Body of pancreas (tissue), 4 donors: ENCODE results near the gene RAB17. TPM values are rescaled to one million over a fixed set of nuclear protein-coding genes. Genes with fewer than 3 reads are reported as not detected.
A peak's percentile ranks its signal among the peaks of the same experiment; 100 is the strongest.

Experiments
- ATAC-seq: fragments of 150-250 bp; one replicate; pipeline ENCODE4 v1.9.1; 2016
- DNase-seq, 4 donors: peaks; one replicate each; pipeline ENCODE4 v3.0.0-alpha.2; 2019
- H3K27ac ChIP-seq, 4 donors: fragments of 200-600 bp; sonication (generic); 1 replicate in 3 of 4; 2 replicates in 1 of 4; pipeline versions ENCODE4 v1.5.1 to v1.6.1; 2016 to 2019; ENCODE audit warnings: mild to moderate bottlenecking in 1 of 4, mixed read lengths in 1 of 4, moderate library complexity in 1 of 4
- H3K27me3 ChIP-seq, 2 donors: fragments of 200-600 bp; sonication (generic); one replicate each; pipeline ENCODE4 v1.6.0; 2016; ENCODE audit warnings: mild to moderate bottlenecking in 1 of 2
- H3K36me3 ChIP-seq, 2 donors: fragments of 200-600 bp; sonication (generic); replicated peaks in 1 of 2; 2 replicates each; pipeline ENCODE4 v1.5.1; 2016; ENCODE audit warnings: low read depth in 2 of 2; ENCODE audit not compliant: insufficient read depth in 1 of 2
- H3K4me1 ChIP-seq: fragments of 200-600 bp; sonication (generic); one replicate; pipeline ENCODE4 v1.6.0; 2016
- H3K4me3 ChIP-seq, 2 donors: fragments of 200-600 bp; sonication (generic); 1 replicate in 1 of 2; 2 replicates in 1 of 2; pipeline ENCODE4 v1.5.1; 2016 to 2019
- H3K9me3 ChIP-seq, 3 donors: fragments of 200-600 bp; sonication (generic); 1 replicate in 2 of 3; 2 replicates in 1 of 3; pipeline ENCODE4 v1.5.1; 2016
- POLR2A ChIP-seq, 3 donors: fragments of 450-650 bp; IDR thresholded peaks; one replicate each; pipeline ENCODE4 v1.6.1; 2016; ENCODE audit warnings: antibody characterized with exemption in 3 of 3, mild to moderate bottlenecking in 2 of 3
- WGBS, 2 donors: methylation state at CpG; one replicate each; pipeline ENCODE4 v1.1.5; 2017; 5-methylcytosine and 5-hydroxymethylcytosine counted together
- intact Hi-C: fragments of 100-400 bp; cut with DNase I; formaldehyde crosslinking; loops from one replicate; pipeline ENCODE4 v1.15.1; 2023
- total RNA-seq, 2 donors: library from RNA; depleted of rRNA; stranded (reverse); fragments of >200 nt; gene quantifications; one replicate each; pipeline ENCODE4 v1.1.0, GENCODE V29; 2016
- TF ChIP-seq, protein P1 (sequence below), 7 experiments: fragments of 450-650 bp in 4 of 7; fragments of 200-600 bp in 3 of 7; sonication (generic) in 3 of 7; IDR thresholded peaks; one replicate each; pipeline ENCODE4 v1.5.1; 2016 to 2019; ENCODE audit warnings: antibody characterized with exemption in 7 of 7

RAB17 gene
- total RNA-seq, 2 donors from 2014 or later, result 35.3 to 38.9 TPM

DNA sequence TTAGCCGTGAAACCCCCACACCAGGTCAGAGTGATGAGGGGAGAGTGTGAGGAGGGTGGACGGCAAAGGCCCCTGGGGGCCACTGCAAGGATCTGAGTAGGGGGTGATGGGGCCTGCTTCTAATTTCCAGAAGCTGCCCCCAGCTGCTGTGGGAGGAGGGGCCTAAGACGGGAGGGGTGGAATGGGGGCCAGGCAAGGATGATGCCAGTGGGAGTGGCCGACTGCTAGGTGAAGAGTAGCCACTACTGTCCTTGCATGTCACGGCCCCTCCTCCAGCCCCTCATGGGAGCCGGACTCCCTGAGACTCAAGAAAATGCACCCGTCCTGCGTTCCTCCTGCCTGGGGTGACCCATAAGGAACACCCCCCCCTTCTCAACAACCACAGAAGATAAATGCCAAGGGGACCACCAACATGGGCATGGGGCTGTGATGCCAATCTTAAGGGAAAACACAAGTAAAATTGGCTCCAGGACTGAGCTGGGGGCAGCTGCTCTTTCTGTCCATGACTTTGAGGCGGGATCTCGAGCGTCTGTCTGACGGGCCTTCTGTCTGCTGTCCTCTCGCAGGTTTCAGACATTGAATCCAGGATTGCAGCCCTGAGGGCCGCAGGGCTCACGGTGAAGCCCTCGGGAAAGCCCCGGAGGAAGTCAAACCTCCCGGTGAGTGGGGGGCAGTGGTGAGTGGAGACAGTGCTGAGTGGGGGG is 48.4 kb downstream of the RAB17 start:
- H3K4me3 ChIP-seq, result no peak overlapping the region
- H3K27me3 ChIP-seq, result no peaks in the 10 kb centered on the region
- TF ChIP-seq, protein P1, sequence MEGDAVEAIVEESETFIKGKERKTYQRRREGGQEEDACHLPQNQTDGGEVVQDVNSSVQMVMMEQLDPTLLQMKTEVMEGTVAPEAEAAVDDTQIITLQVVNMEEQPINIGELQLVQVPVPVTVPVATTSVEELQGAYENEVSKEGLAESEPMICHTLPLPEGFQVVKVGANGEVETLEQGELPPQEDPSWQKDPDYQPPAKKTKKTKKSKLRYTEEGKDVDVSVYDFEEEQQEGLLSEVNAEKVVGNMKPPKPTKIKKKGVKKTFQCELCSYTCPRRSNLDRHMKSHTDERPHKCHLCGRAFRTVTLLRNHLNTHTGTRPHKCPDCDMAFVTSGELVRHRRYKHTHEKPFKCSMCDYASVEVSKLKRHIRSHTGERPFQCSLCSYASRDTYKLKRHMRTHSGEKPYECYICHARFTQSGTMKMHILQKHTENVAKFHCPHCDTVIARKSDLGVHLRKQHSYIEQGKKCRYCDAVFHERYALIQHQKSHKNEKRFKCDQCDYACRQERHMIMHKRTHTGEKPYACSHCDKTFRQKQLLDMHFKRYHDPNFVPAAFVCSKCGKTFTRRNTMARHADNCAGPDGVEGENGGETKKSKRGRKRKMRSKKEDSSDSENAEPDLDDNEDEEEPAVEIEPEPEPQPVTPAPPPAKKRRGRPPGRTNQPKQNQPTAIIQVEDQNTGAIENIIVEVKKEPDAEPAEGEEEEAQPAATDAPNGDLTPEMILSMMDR (IDR thresholded peaks at IDR 0.05), result no peak
- intact Hi-C loops, result no loop called here
- no peaks in the 10 kb centered on the region for H3K36me3 ChIP-seq
- ATAC-seq (no peak), DNase-seq (no peak)
- no peak overlapping the region for H3K27ac ChIP-seq
- WGBS, 2 donors, result 85 to 95% methylated on average over 7 to 14 of the region's 18 CpGs
- no peaks in the 10 kb centered on the region for H3K9me3 ChIP-seq
- H3K4me1 ChIP-seq, result no peaks in the 10 kb centered on the region

DNA sequence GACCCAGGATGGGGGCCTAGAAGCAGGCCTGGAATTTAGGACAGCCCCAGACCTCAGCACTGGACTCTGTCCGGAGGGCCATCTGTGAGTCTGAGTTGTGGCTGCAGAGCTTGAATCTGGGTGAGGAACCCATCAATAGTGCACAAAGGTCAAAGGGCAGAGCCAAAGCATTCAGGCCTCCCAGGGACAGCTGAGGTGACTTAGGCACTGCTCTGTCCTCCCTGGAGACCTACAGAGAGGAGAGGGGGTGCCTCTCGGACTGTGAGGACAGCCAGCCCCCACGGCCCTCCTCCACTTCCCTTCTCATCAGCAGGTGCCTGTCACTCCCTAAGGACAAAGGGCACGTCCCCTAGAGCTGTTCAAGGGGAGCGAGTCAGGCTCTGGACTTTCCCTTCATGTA is 49.3 kb downstream of the RAB17 start:
- no peaks in the 10 kb centered on the region for H3K9me3 ChIP-seq
- no peaks in the 10 kb centered on the region for H3K4me1 ChIP-seq
- no peaks in the 10 kb centered on the region for H3K36me3 ChIP-seq
- H3K4me3 ChIP-seq, result no peak overlapping the region
- ATAC-seq (no peak), DNase-seq (no peak)
- 83 to 97% methylated on average over 4 to 5 of the region's 5 CpGs for WGBS, 2 donors
- H3K27me3 ChIP-seq, result no peaks in the 10 kb centered on the region
- intact Hi-C loops, result no loop called here
- no peak overlapping the region for H3K27ac ChIP-seq
- TF ChIP-seq, protein P1 (IDR thresholded peaks at IDR 0.05), result no peak
- TF ChIP-seq POLR2A (IDR thresholded peaks at IDR 0.05), result no peak

DNA sequence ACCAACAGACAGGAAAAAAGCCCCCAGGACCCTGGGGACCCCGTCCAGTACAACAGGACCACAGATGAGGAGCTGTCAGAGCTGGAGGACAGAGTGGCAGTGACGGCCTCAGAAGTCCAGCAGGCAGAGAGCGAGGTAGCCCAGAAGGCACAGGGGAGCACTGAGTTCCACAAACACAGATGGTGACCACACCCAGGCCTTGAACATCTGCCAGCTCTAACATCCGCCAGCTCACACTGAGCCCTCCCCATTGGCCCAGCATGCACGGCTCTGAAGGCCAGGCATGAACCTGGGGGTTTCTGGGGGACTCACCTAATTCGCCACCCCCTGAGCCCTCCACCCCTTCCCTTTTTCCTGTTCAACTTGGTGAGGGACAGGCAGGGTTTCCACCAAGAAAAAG is 49.7 kb downstream of the RAB17 start:
- intact Hi-C loops, result no loop called here
- WGBS, 2 donors, result 59 to 81% methylated on average over 4 to 5 of the region's 6 CpGs
- H3K36me3 ChIP-seq, result no peaks in the 10 kb centered on the region
- no peaks in the 10 kb centered on the region for H3K9me3 ChIP-seq
- ATAC-seq (no peak), DNase-seq (peak; percentile 9 to 57 (median 22))
- no peaks in the 10 kb centered on the region for H3K4me1 ChIP-seq
- H3K27me3 ChIP-seq, result no peaks in the 10 kb centered on the region
- no peak for TF ChIP-seq POLR2A (IDR thresholded peaks at IDR 0.05)
- TF ChIP-seq, protein P1 (IDR thresholded peaks at IDR 0.05), result no peak
- H3K27ac ChIP-seq, result no peak overlapping the region
- no peak overlapping the region for H3K4me3 ChIP-seq

DNA sequence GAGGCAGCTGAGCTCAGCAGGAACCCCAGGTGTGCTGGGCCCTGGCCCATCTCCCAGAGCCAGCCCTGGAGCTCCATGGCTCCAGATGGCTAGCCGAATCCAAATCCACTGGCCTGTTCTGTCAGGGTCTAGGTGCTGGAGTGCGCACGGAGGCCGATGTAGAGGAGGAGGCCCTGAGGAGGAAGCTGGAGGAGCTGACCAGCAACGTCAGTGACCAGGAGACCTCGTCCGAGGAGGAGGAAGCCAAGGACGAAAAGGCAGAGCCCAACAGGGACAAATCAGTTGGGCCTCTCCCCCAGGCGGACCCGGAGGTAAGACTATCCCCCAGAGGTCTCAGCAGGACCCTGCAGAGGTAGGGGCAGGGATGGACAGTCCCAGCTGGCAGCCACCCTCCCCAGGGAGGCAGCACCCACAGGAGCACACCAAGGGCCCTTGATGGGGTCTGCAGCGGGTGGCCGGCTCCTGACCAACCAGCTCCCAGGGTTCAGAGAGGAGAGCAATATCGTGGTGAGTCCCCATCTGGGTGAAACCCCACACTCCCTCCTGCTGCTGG is 50.2 kb downstream of the RAB17 start:
- H3K9me3 ChIP-seq, result no peaks in the 10 kb centered on the region
- ATAC-seq (no peak), DNase-seq (no peak)
- no peak overlapping the region for H3K27ac ChIP-seq
- H3K36me3 ChIP-seq, result no peaks in the 10 kb centered on the region
- H3K27me3 ChIP-seq, result no peaks in the 10 kb centered on the region
- H3K4me1 ChIP-seq, result no peaks in the 10 kb centered on the region
- WGBS, 2 donors, result 91 to 94% methylated on average over 8 to 12 of the region's 13 CpGs
- TF ChIP-seq, protein P1 (IDR thresholded peaks at IDR 0.05), result no peak
- no peak for TF ChIP-seq POLR2A (IDR thresholded peaks at IDR 0.05)
- H3K4me3 ChIP-seq, result no peak overlapping the region
- intact Hi-C loops, result no loop called here

DNA sequence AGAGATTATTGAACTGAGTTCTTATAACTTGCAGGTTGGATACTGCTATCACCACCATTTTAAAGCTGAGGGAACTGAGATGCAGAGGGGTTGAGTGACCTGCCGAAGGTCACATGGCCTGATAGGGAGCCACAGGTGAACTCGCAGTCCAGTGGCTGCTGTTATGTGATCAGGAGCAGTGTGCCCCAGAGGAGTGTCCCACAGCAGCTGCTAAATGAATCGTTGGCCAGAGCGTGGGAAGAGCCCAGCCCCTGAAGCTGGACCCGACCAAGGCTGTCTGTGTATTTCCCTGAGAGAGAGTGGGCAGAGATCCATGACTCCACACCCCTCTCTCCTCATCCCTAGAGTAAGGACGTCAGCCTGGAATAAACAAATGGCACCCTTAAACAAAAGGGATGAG is 50.9 kb downstream of the RAB17 start:
- intact Hi-C loops, result no loop called here

More for the DNA sequence above, 50.9 kb downstream of the RAB17 start:
- 65 to 67% methylated on average over 6 of the region's 6 CpGs for WGBS, 2 donors
- DNase-seq (no peak), ATAC-seq (no peak)
- TF ChIP-seq, protein P1 (IDR thresholded peaks at IDR 0.05), result no peak
- TF ChIP-seq POLR2A (IDR thresholded peaks at IDR 0.05), result no peak
- no peaks in the 10 kb centered on the region for H3K4me1 ChIP-seq
- H3K27me3 ChIP-seq, result no peaks in the 10 kb centered on the region
- H3K4me3 ChIP-seq, result no peak overlapping the region
- H3K27ac ChIP-seq, result no peak overlapping the region
- H3K9me3 ChIP-seq, result no peaks in the 10 kb centered on the region
- H3K36me3 ChIP-seq, result no peaks in the 10 kb centered on the region
